Stimulated activated CD4-positive, alpha-beta T cell treated with anti-CD3 and anti-CD28 coated beads, Interleukin-2, amount 100 ng/mL, for 48 hours (primary cell): Measurements from ENCODE around the gene CD80.

Source experiments
- DNase-seq, 2 donors: peaks; one replicate each; pipeline ENCODE4 v3.0.0-alpha.2; 2020

CD80 gene

GRCh38 chr3:119542168-119542767, 17.1 kb downstream of the CD80 start:
- no peak for DNase-seq

GRCh38 chr3:119541547-119541946, 17.9 kb downstream of the CD80 start:
- no peak for DNase-seq

GRCh38 chr3:119538772-119539171, 20.6 kb downstream of the CD80 start:
- no peak for DNase-seq

- DNase-seq = no peak
Measured at GRCh38 chr3:119536757-119537156, 22.7 kb downstream of the CD80 start.

- DNase-seq = no peak
Measured at GRCh38 chr3:119534296-119534695, 25.1 kb downstream of the CD80 start.

- DNase-seq = no peak
Measured at GRCh38 chr3:119531151-119531550, 28.3 kb downstream of the CD80 start.

- DNase-seq = no peak
Measured at GRCh38 chr3:119530456-119530855, 29.0 kb downstream of the CD80 start.

GRCh38 chr3:119529883-119530282, 29.5 kb downstream of the CD80 start:
- DNase-seq = no peak

GRCh38 chr3:119527714-119528113, 31.7 kb downstream of the CD80 start:
- DNase-seq = no peak

- no peak for DNase-seq
Measured at GRCh38 chr3:119524931-119525662, 34.3 kb downstream of the CD80 start.

GRCh38 chr3:119518026-119518425, 41.4 kb downstream of the CD80 start:
- DNase-seq = no peak

GRCh38 chr3:119517112-119517511, 42.3 kb downstream of the CD80 start:
- no peak for DNase-seq

GRCh38 chr3:119514637-119515036, 44.8 kb downstream of the CD80 start:
- no peak for DNase-seq

- no peak for DNase-seq
Measured at GRCh38 chr3:119510690-119511089, 48.7 kb downstream of the CD80 start.

- no peak for DNase-seq
Measured at GRCh38 chr3:119508172-119508845, 51.1 kb downstream of the CD80 start.

- no peak for DNase-seq
Measured at GRCh38 chr3:119507404-119507803, 52.0 kb downstream of the CD80 start.

- no peak for DNase-seq
Measured at GRCh38 chr3:119506631-119507030, 52.8 kb downstream of the CD80 start.

- DNase-seq = no peak
Measured at GRCh38 chr3:119500901-119501300, 58.5 kb downstream of the CD80 start.

- no peak for DNase-seq
Measured at GRCh38 chr3:119500265-119500664, 59.1 kb downstream of the CD80 start.

GRCh38 chr3:119498186-119499011, 61.0 kb downstream of the CD80 start, which contains the start of gene TIMMDC1:
TSS of gene TIMMDC1 (plus strand) at chr3:119498547. CDS start at chr3:119498734, 187 bp downstream.
- DNase-seq = peak; percentile 92 to 95

- DNase-seq = no peak
Measured at GRCh38 chr3:119497820-119498185, 61.6 kb downstream of the CD80 start.

GRCh38 chr3:119494597-119494996, 64.8 kb downstream of the CD80 start:
- no peak for DNase-seq

GRCh38 chr3:119492810-119493209, 66.6 kb downstream of the CD80 start:
- no peak for DNase-seq
